ENCODE measurements around the gene SLC40A1. TPM values are rescaled to one million over a fixed set of nuclear protein-coding genes. Genes with fewer than 3 reads are reported as not detected.

The SLC40A1 gene
- total and polyA plus RNA-seq, 2 of the 8 experiments (the other 6 are each of a cell fraction or from before 2014, with no cell fraction given): 0.03 TPM; not detected in 1

DNA sequence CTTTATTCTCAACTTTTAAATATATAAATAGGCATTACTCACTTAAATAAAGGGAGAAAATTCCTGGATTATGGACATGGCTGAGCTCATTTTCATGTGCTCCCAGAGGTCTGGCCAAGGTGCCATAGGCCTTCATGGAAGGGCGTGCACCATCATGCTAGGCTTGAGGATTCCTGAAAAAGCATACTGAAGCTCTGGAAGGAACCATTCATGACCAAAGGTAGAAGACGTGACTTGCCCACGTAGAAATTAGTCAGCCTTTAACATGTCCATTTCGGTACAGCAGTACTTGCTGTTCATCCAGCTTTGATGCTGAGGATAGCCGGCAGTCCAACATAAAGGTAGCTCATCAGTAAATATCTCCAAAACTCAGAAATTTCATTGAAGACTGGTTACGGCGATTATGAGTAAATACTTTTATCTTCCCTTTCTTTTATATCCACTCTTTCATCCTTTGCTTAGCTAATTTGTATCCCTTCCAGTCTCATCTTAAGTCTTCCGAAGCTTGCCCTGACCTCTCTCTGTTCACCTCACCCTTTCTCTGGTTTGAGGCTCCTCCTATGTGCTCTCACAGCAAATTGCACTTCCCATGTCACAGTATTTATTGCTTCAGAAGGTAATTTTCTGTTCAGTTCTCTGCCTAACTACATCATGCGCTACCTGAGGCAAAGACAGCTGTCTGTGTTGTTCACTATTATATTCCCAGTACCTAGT is 48.4 kb upstream of the SLC40A1 start:
- no peak overlapping the region for H4K5ac ChIP-seq (ENCODE audit: insufficient read length, low read depth, low read length)
- H2BK120ac ChIP-seq (replicated peaks; ENCODE audit: low read depth, low read length): no peak overlapping the region
- no peak overlapping the region for H3K27ac ChIP-seq (ENCODE audit: low read depth, low read length)
- no peak overlapping the region for H2BK12ac ChIP-seq (ENCODE audit: low read depth, low read length)
- ChIA-PET POLR2A (ENCODE audit: partially characterized antibody) (no interaction called here), CTCF (ENCODE audit: partially characterized antibody) (interaction anchor here (0.6 to 2.1 kb wide), 13 partner anchors 9 to 1238 kb away, joined by 3 to 9 read pairs (median 4); no protein-coding TSS in a partner anchor)
- H2BK5ac ChIP-seq (ENCODE audit: low read depth, low read length): no peak overlapping the region
- H2BK20ac ChIP-seq (ENCODE audit: low read length): no peak overlapping the region
- no peaks in the 10 kb centered on the region for H3K79me2 ChIP-seq (ENCODE audit: control insufficient read depth in 1 of 2, insufficient read depth in 2 of 2, low read length in 2 of 2)
- TF ChIP-seq, protein P1, sequence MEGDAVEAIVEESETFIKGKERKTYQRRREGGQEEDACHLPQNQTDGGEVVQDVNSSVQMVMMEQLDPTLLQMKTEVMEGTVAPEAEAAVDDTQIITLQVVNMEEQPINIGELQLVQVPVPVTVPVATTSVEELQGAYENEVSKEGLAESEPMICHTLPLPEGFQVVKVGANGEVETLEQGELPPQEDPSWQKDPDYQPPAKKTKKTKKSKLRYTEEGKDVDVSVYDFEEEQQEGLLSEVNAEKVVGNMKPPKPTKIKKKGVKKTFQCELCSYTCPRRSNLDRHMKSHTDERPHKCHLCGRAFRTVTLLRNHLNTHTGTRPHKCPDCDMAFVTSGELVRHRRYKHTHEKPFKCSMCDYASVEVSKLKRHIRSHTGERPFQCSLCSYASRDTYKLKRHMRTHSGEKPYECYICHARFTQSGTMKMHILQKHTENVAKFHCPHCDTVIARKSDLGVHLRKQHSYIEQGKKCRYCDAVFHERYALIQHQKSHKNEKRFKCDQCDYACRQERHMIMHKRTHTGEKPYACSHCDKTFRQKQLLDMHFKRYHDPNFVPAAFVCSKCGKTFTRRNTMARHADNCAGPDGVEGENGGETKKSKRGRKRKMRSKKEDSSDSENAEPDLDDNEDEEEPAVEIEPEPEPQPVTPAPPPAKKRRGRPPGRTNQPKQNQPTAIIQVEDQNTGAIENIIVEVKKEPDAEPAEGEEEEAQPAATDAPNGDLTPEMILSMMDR (IDR thresholded peaks at IDR 0.05; ENCODE audit: control extremely low read depth in 1 of 3, insufficient read depth in 1 of 3, low read depth in 1 of 3, low read length in 3 of 3): peak in 1 of 3 experiments; percentile 15; a peak in 2 of 4 replicates
- TF ChIP-seq EGR1 (IDR thresholded peaks at IDR 0.05; ENCODE audit: borderline replicate concordance, low read depth, low read length) (no peak), SP4 (IDR thresholded peaks at IDR 0.05; ENCODE audit: low read length) (no peak), RAD21 (IDR thresholded peaks at IDR 0.05 in 1 of 2, conservative IDR thresholded peaks at IDR 0.05 in 1 of 2; ENCODE audit: low read depth in 2 of 2, low read length in 2 of 2) (peak; percentile 35 to 42), GTF2F1 (IDR thresholded peaks at IDR 0.05; ENCODE audit: borderline replicate concordance, low read depth, low read length) (no peak), TAF7 (optimal IDR thresholded peaks at IDR 0.05; ENCODE audit: borderline replicate concordance, low read depth, low read length) (no peak)
- H3K27me3 ChIP-seq (replicated peaks in 1 of 4; ENCODE audit: control insufficient read depth in 3 of 4, extremely low read depth in 1 of 4, insufficient read depth in 3 of 4, low read length in 3 of 4): no peaks in the 10 kb centered on the region
- no peak overlapping the region for H3K9ac ChIP-seq (replicated peaks in 1 of 4; ENCODE audit: extremely low read depth in 1 of 4, low read depth in 3 of 4, low read length in 3 of 4)
- H2AFZ ChIP-seq (ENCODE audit: low read length): no peak overlapping the region
- no peak overlapping the region for H4K91ac ChIP-seq (replicated peaks; ENCODE audit: insufficient read length, low read length)
- no peaks in the 10 kb centered on the region for H3K79me1 ChIP-seq (ENCODE audit: low read depth, low read length)
- H4K20me1 ChIP-seq (replicated peaks in 1 of 2; ENCODE audit: control insufficient read depth in 1 of 2, insufficient read depth in 2 of 2, low read length in 2 of 2): no peaks in the 10 kb centered on the region
- no peak for FAIRE-seq
- H3K4me3 ChIP-seq (ENCODE audit: extremely low read depth in 1 of 4, insufficient read depth in 2 of 4, low read depth in 3 of 4, low read length in 4 of 4): no peak overlapping the region
- H3K14ac ChIP-seq (ENCODE audit: insufficient read length): no peak overlapping the region
- DNase-seq (ENCODE audit: low read depth in 1 of 2, low spot score in 2 of 2): no peak
- H3K4ac ChIP-seq (replicated peaks; ENCODE audit: insufficient read length, low read depth, low read length): no peak overlapping the region
- no peak overlapping the region for H3K23ac ChIP-seq (ENCODE audit: insufficient read length)
- peaks cover 0 to 3% (median 0%) of the 10 kb centered on the region in 4 experiments; a peak in 1 of 7 replicates for H3K4me1 ChIP-seq (replicated peaks in 1 of 4; ENCODE audit: control insufficient read depth in 3 of 4, insufficient read depth in 4 of 4, low read length in 3 of 4)
- H2AK5ac ChIP-seq (ENCODE audit: low read depth, low read length): no peak overlapping the region
- no peak overlapping the region for H2BK15ac ChIP-seq (ENCODE audit: low read length)
- no peak overlapping the region for H4K8ac ChIP-seq (ENCODE audit: extremely low read depth, insufficient read depth, low read length)
- no peaks in the 10 kb centered on the region for H3K36me3 ChIP-seq (ENCODE audit: control insufficient read depth in 2 of 4, insufficient read depth in 4 of 4, low read length in 3 of 4)
- no peaks in the 10 kb centered on the region for H3K9me3 ChIP-seq (ENCODE audit: insufficient read depth in 2 of 2, low read depth in 1 of 2, low read length in 1 of 2)
- no peaks in the 10 kb centered on the region for H3K23me2 ChIP-seq (ENCODE audit: low read depth, low read length)
- H3K18ac ChIP-seq (ENCODE audit: extremely low read depth, low read length): no peak overlapping the region
- no peak overlapping the region for H3K56ac ChIP-seq (replicated peaks; ENCODE audit: insufficient read length, low read depth, low read length)
- H3K4me2 ChIP-seq (ENCODE audit: insufficient read depth in 1 of 2, low read depth in 2 of 2, low read length in 2 of 2): no peak overlapping the region
- 90% methylated on average over 9 of the region's 9 CpGs; no CpG with 5 or more reads in 1 of the 2 experiments for WGBS, 2 experiments (ENCODE audit: extremely low coverage in 1 of 2, insufficient coverage in 1 of 2, insufficient read length in 1 of 2, insufficient replicate concordance in 2 of 2, low coverage in 1 of 2, low lambda C conversion rate in 2 of 2, missing lambda C conversion rate in 1 of 2)

Measured in H1 (cell line).